SH-SY5Y (cell line): ENCODE results near the gene TPTE2.

ENCODE experiments used
- GATA2 ChIP-seq: IDR thresholded peaks from 2 replicates; pipeline ENCODE4 v1.6.1; 2011; ENCODE audit warnings: mild to moderate bottlenecking, low read depth, low read length
- GATA3 ChIP-seq: IDR thresholded peaks from 2 replicates; pipeline ENCODE4 v1.6.1; 2011; ENCODE audit warnings: low read depth, mild to moderate bottlenecking, low read length, moderate library complexity

GRCh38 chr13:19587635-19588300 is 26.4 kb upstream of the TPTE2 start:
- TF ChIP-seq GATA2 (no peak), GATA3 (no peak)
